ENCODE measurements around the gene SLK.

SLK gene

GRCh38 chr10:104034401-104035193, 67.7 kb downstream of the SLK start:
- DNase-seq (ENCODE audit: low read depth): no peak

- no peak for DNase-seq (ENCODE audit: low read depth)
Measured at GRCh38 chr10:104035194-104036068, 68.5 kb downstream of the SLK start.

DNA sequence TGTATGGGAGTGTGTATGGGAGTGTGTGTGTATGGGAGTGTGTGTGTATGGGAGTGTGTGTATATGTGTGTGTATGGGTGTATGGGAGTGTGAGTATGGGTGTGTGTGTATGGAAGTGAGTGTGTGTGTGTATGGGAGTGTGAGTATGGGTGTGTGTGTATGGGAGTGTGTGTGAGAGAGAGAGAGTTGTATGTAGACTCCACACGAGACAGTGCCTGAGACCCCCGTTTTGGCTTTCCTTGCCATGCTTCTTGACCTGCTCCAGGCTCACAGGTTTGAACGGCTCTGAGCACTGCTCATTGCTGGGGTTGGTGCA, 69.1 kb downstream of the SLK start:
- DNase-seq (ENCODE audit: low read depth): no peak

DNA sequence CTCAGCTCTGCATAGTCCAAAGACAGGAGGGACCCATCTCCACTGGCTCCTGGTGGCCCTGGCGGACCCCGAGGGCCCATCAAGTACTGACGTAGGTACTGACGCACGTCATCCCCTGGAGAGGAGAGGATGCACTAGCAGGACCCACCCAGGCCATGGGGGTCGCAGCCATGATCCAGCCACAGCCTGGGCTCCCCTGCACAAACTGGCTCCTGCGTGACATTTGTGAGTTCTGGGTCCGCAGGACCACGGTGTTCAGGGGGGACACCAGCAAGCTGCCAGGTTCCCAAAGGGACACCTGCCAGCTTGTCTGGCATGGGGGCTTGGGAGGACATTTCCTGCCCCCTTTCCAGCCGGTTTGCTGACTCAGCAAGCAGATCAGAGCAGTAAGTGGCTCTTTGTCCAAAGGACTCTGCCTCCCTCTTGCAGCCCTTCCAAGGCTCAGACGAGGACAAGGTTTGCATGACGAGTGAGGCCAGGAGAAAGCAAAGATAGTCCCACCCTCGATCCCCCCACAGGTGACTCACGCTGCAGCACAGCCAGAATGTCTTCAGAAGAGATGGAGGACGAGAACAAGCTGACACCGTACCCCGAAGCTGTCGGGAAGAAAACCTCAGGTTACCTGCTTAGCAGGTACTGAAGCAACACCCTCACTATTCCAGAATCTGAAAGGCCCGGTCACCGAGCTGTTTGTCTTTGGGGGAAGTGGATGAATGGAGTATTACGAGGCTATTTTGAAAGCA, 69.7 kb downstream of the SLK start:
- no peak for DNase-seq (ENCODE audit: low read depth)

GRCh38 chr10:104037261-104037951, 70.5 kb downstream of the SLK start:
- DNase-seq (ENCODE audit: low read depth): no peak

DNA sequence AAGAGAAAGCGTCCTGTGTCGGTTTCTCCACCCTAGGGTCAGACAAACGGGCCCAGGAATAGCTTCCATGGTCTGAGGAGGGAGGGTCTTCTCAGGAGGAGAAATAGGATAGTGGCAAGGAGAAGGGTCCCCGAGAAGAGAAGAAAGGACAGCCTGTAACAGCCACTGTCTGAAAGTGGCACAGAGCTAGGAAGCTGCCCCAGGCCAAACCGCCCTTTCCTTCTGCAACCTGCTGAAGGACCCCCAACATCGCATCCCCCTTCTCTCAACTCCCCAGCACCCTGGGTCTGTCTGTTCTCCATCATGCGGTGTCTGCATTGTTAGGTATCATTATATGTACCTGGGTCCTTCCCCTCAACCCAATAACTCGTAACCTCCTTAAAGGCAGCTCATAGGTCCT, 71.6 kb downstream of the SLK start:
- DNase-seq (ENCODE audit: low read depth): no peak

DNA sequence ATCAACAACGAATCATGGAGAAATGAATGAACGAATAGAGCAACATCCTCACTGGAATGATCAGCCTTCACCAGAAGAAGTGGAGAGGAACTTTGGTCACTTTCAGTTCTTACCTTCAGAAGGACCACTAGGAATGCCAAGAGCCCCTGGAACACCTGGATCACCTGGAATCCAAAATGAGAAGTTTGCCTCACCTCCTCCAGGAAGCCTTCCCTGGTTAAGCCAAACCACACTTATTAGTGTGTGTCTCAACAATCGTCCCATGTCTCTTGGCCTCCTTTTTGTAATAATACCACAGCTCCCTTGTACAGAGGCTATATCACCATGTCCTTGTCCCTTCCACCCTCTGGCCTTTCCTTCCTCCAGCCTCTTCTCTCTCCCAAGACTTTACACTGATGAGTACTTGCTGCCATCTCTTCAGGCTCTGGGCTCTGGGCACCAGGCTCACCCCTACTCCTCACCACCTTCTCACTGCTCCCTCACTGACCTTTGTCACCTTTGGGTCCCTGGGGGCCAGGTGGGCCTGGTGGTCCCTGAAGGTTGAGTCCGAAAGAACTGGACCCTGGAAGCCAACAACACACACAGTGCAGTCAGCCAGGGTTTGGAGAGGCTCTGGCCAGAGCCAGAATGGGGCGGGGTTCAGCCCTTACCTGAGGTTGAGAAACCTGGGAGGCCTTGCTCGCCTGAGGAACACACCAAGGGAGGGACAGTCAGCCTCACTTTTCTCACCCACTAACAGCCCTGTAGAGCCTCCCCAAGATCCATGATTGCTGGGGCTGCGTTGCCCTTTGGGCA, 72.2 kb downstream of the SLK start:
- DNase-seq (ENCODE audit: low read depth): no peak

DNA sequence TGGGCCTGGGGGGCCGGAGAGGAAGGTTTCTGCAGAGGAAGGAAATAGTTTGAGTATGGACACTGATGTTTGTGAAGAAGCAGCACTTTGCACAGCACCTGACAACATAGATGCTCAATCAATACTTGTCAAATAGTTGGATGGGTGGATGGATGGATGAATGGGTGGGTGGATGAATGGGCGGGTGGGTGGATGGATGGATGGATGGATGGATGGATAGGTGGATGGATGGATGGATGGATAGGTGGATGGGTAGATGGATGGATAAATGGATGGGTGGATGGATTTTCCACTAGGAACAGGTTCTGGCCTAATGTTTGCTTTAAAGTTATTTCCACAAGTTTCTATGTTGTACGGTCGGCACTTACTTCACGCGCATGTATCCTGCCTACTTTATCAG, 73.4 kb downstream of the SLK start:
- DNase-seq (ENCODE audit: low read depth): no peak

DNA sequence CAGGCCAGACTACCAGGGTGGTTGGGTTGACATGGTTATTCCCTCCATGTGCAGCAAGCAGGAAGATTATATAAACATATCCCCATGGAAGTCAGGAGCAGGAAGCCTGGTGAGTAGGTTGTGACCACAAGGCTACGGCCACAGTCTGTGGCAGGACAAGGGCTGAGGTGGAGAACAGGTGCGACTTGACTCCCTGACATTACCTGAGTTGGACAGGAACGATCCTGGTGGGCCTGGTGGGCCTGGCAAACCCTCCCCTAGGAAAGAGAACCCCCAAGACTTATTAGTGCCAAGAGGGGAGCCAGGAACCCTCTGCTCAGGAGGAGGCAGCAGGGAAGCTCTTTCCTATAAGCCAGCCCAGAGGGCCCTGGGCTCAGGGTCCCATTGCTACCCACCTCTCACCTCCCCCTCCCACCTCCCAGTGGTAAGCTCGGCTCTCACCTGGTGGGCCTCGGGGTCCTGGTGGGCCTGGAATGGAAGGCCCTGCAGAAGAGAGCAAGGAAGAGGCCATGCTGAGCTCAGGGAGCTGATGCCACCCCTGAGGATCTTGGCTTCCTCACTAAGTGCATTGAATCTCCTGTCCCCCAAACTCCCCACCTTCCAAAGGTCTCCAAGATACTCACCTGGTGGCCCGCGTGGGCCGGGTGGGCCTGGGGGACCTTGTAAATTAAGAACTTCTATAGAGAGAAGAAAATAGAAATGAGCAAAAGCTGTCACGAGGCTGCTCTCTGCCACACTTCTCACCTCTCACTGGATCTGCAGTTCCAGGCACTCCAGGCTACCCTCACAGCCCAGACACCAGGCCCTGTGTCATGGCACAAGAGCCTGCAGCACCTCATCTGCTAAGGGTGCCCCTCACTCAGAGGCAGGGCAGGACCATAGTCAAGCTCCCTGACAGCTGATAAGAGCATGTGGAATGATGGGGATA, 74.2 kb downstream of the SLK start:
- no peak for DNase-seq (ENCODE audit: low read depth)

GRCh38 chr10:104041891-104042535, 75.1 kb downstream of the SLK start:
- no peak for DNase-seq (ENCODE audit: low read depth)

DNA sequence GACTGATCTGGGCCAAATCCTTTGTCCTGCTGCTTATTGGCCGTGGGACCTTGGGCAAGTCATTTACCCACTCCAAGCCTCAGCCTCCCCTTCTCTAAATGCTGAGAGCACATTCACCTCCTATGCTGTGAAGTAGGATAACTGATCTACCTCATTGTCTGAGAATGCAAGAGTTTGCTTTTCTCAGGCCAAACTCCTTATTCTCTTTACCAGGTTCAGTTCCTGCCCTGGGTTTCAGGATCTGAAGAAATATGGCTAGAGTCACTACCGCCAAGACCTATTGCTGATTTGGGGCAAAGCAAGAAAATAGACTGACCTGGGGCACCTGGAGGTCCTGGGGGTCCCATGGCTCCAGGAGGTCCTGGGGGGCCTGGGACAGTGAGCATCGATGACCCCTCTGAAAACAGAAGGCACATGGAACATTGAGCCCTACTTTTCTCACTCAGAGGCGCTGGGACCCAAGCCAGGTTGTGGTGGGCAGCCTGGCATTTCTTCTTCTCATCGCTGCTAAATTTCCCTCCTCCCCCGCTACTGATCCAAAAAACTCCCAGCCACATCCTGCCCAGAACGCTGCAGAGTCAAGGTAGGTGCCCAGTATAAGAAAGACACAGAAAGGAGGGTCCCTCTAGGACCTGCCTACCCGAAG, 76.4 kb downstream of the SLK start:
- DNase-seq (ENCODE audit: low read depth): no peak

DNA sequence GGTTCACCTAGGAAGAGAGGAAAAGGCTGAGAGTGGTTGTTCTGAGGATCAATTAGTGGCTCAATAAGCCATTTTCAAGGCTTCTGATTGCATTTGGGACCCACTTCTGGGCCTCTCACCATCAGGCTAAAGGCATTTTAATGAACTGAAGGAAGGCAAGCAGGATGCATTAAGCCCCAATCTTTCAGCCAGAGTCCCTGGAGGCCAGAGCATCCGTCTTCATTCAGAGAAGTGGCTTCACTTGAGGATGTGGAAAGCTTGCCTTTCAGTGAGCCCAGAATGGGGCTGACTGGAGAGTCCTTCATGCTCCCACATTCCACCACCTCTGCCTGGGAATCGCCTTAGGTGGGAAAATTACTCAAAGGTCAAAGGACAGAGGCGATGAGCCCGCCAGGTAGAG, 76.9 kb downstream of the SLK start:
- DNase-seq (ENCODE audit: low read depth): no peak

GRCh38 chr10:104045151-104046089, 78.5 kb downstream of the SLK start:
- no peak for DNase-seq (ENCODE audit: low read depth)

GRCh38 chr10:104046651-104047050, 79.7 kb downstream of the SLK start:
- DNase-seq (ENCODE audit: low read depth): no peak

DNA sequence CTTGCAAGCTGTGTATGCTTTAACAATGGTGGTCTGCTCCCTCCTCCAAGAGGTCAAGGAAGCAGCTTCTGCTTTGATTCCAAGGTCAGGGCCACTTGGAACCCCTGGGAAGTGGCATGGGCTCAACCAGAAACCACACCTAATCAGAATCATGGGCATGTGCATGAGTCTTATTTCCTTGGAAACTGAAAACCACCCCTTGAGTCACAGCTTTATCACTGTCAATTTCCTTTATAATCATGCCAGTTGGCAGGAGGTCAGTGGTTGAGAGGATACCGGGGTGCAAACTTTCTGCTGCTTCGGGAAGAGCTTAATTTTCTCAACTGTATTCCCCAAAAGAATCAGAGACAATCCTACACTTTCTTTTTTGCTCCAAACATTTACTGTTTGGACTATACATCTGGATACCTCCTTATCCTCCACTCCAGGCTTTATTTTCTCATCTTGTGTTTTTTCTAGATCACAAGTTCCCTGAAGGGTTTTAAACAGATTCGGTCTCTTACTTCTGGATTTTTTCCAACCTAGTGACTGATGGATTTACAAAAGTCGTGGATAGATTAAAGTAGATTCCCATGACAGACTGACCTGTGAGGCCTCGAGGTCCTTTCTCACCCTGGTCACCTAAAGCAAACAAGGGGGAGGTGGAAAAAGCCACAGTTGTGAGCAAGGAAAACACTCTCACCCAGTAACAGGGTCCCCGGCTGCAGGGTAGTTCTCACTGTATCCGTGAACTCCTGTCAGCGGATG, 82.7 kb downstream of the SLK start:
- DNase-seq (ENCODE audit: low read depth): no peak

DNA sequence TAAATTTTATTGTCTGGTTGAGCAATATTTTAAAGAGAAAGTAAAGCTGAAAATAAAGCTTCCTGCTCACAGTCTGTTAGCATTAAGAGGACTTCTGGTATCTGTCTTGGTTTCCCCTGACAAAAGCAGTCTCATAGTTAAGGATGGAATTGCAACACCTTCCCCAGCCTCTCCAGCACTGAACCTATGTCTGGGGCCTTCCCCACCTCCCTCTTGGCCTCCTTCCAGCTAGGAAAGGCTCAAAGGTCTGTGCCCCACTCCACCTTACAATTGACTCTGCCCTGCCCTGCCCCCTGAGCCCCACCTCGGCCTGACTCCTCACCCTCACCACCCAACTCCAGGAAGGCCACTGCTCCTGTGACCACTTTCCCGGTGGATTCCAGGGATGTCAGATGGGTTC, 85.5 kb downstream of the SLK start:
- DNase-seq (ENCODE audit: low read depth): no peak

- no peak for DNase-seq (ENCODE audit: low read depth)
Measured at GRCh38 chr10:104053201-104053600, 86.3 kb downstream of the SLK start.

Measured in activated T-helper 9 cell treated with anti-CD3 and anti-CD28 coated beads, Interleukin-2, amount 50 U/mL, for 16 hours (primary cell).